KBM-7 (cell line): ENCODE data around the gene CASP4.

ENCODE experiments used
- DNase-seq: peaks from one replicate; pipeline ENCODE4 v3.0.0-alpha.2; 2015
- in situ Hi-C: fragments of 300-500 bp; cut with MboI; formaldehyde crosslinking; loops from 2 replicates; pipeline ENCODE4 v1.14.3; 2020; ENCODE audit warnings: low sequenced_read_pairs, low pct_unique_long_range_greater_than_20kb, mixed read lengths

The CASP4 gene

GRCh38 chr11:104898685-104899013 lies 69.7 kb downstream of the CASP4 start:
- in situ Hi-C loops = no loop called here
- DNase-seq = no peak

GRCh38 chr11:104897891-104898684 lies 70.3 kb downstream of the CASP4 start, which contains the start of gene CASP12:
CASP12 (minus strand) TSS chr11:104898460.
- no peak for DNase-seq
- in situ Hi-C loops = no loop called here

- DNase-seq = no peak
- in situ Hi-C loops = no loop called here
Measured at GRCh38 chr11:104895634-104896033, 72.7 kb downstream of the CASP4 start.

- in situ Hi-C loops = no loop called here
- DNase-seq = no peak
Measured at GRCh38 chr11:104893876-104894275, 74.5 kb downstream of the CASP4 start.
